Measurements from ENCODE around the gene ABCA4.

The ABCA4 gene

GRCh38 chr1:94122201-94122970, 1.4 kb upstream of the ABCA4 start:
- DNase-seq (ENCODE audit: low read depth in 3 of 3), result no peak

- DNase-seq (ENCODE audit: low read depth in 3 of 3), result no peak
Measured at GRCh38 chr1:94121411-94121821, 468 bp upstream of the ABCA4 start.

GRCh38 chr1:94120570-94120901, 412 bp downstream of the ABCA4 start:
- no peak for DNase-seq (ENCODE audit: low read depth in 3 of 3)

- no peak for DNase-seq (ENCODE audit: low read depth in 3 of 3)
Measured at GRCh38 chr1:94119796-94120569, 965 bp downstream of the ABCA4 start.

- DNase-seq (ENCODE audit: low read depth in 3 of 3), result no peak
Measured at GRCh38 chr1:94119306-94119705, 1.6 kb downstream of the ABCA4 start.

- no peak for DNase-seq (ENCODE audit: low read depth in 3 of 3)
Measured at GRCh38 chr1:94118471-94118870, 2.5 kb downstream of the ABCA4 start.

GRCh38 chr1:94118013-94118412, 2.9 kb downstream of the ABCA4 start:
- DNase-seq (ENCODE audit: low read depth in 3 of 3), result no peak

- no peak for DNase-seq (ENCODE audit: low read depth in 3 of 3)
Measured at GRCh38 chr1:94117259-94117851, 3.6 kb downstream of the ABCA4 start.

GRCh38 chr1:94115900-94116436, 5.0 kb downstream of the ABCA4 start:
- no peak for DNase-seq (ENCODE audit: low read depth in 3 of 3)

GRCh38 chr1:94115254-94115899, 5.6 kb downstream of the ABCA4 start:
- no peak for DNase-seq (ENCODE audit: low read depth in 3 of 3)

GRCh38 chr1:94113589-94114226, 7.2 kb downstream of the ABCA4 start:
- DNase-seq (ENCODE audit: low read depth in 3 of 3), result no peak

- DNase-seq (ENCODE audit: low read depth in 3 of 3), result no peak
Measured at GRCh38 chr1:94111879-94112278, 9.1 kb downstream of the ABCA4 start.

- DNase-seq (ENCODE audit: low read depth in 3 of 3), result no peak
Measured at GRCh38 chr1:94110946-94111740, 9.8 kb downstream of the ABCA4 start.

GRCh38 chr1:94110021-94110761, 10.8 kb downstream of the ABCA4 start:
- DNase-seq (ENCODE audit: low read depth in 3 of 3), result no peak

GRCh38 chr1:94109478-94109877, 11.5 kb downstream of the ABCA4 start:
- DNase-seq (ENCODE audit: low read depth in 3 of 3), result no peak

GRCh38 chr1:94107141-94107540, 13.8 kb downstream of the ABCA4 start:
- DNase-seq (ENCODE audit: low read depth in 3 of 3), result no peak

GRCh38 chr1:94106716-94107115, 14.2 kb downstream of the ABCA4 start:
- DNase-seq (ENCODE audit: low read depth in 3 of 3), result no peak

- DNase-seq (ENCODE audit: low read depth in 3 of 3), result no peak
Measured at GRCh38 chr1:94105957-94106529, 14.9 kb downstream of the ABCA4 start.

- no peak for DNase-seq (ENCODE audit: low read depth in 3 of 3)
Measured at GRCh38 chr1:94105581-94105952, 15.4 kb downstream of the ABCA4 start.

Measured in stimulated activated CD4-positive, alpha-beta T cell treated with anti-CD3 and anti-CD28 coated beads, TNF-alpha, amount 100 ng/mL, for 4 hours (primary cell).